Inferior parietal cortex (tissue), 1 donor: ENCODE measurements around the gene CCDC188.

Experiments used
- DNase-seq: peaks from one replicate; pipeline ENCODE4 v3.0.0-alpha.2; 2016; ENCODE audit errors: extremely low spot score

Gene CCDC188

GRCh38 chr22:20150381-20151275 is at the start of gene CCDC188:
TSS of gene CCDC188 (minus strand) at chr22:20151055. CDS start at chr22:20150986, 69 bp downstream.
- no peak for DNase-seq

- no peak for DNase-seq
Observed at GRCh38 chr22:20199906-20200305, 49.1 kb upstream of the CCDC188 start.

GRCh38 chr22:20199413-20199842 is 48.6 kb upstream of the CCDC188 start:
- DNase-seq, result no peak

- DNase-seq, result no peak
Observed at GRCh38 chr22:20198557-20199319, 47.9 kb upstream of the CCDC188 start.

GRCh38 chr22:20197407-20198030 is 46.7 kb upstream of the CCDC188 start:
- DNase-seq, result no peak

- no peak for DNase-seq
Observed at GRCh38 chr22:20196094-20196842, 45.4 kb upstream of the CCDC188 start.

GRCh38 chr22:20194681-20195593 is 44.1 kb upstream of the CCDC188 start:
- DNase-seq, result no peak

GRCh38 chr22:20193761-20194494 is 43.1 kb upstream of the CCDC188 start:
- DNase-seq, result no peak

GRCh38 chr22:20192972-20193760 is 42.3 kb upstream of the CCDC188 start:
- DNase-seq, result no peak

- no peak for DNase-seq
Observed at GRCh38 chr22:20192293-20192971, 41.6 kb upstream of the CCDC188 start.

GRCh38 chr22:20191803-20192202 is 40.9 kb upstream of the CCDC188 start:
- DNase-seq, result no peak

- DNase-seq, result no peak
Observed at GRCh38 chr22:20191000-20191515, 40.2 kb upstream of the CCDC188 start.

- no peak for DNase-seq
Observed at GRCh38 chr22:20188567-20188877, 37.7 kb upstream of the CCDC188 start.

GRCh38 chr22:20187777-20188566 is 37.1 kb upstream of the CCDC188 start:
- no peak for DNase-seq

- DNase-seq, result no peak
Observed at GRCh38 chr22:20186871-20187546, 36.2 kb upstream of the CCDC188 start.

- no peak for DNase-seq
Observed at GRCh38 chr22:20186183-20186870, 35.5 kb upstream of the CCDC188 start.
